HG03025 (cell line): ENCODE data around the gene LRRC52.
"Not testable (repeated sequence)": the region's sequence is repeated elsewhere in the genome, so short reads cannot be mapped to it uniquely, and the experiment has no call there.

Experiments
- ATAC-seq: cut with Tn5 transposase; IDR thresholded peaks from one replicate; pipeline ENCODE4 v1.9.1; 2021; ENCODE audit warnings: mild to moderate bottlenecking, moderate library complexity; ENCODE audit not compliant: unreplicated experiment, low FRiP score

LRRC52 gene

DNA sequence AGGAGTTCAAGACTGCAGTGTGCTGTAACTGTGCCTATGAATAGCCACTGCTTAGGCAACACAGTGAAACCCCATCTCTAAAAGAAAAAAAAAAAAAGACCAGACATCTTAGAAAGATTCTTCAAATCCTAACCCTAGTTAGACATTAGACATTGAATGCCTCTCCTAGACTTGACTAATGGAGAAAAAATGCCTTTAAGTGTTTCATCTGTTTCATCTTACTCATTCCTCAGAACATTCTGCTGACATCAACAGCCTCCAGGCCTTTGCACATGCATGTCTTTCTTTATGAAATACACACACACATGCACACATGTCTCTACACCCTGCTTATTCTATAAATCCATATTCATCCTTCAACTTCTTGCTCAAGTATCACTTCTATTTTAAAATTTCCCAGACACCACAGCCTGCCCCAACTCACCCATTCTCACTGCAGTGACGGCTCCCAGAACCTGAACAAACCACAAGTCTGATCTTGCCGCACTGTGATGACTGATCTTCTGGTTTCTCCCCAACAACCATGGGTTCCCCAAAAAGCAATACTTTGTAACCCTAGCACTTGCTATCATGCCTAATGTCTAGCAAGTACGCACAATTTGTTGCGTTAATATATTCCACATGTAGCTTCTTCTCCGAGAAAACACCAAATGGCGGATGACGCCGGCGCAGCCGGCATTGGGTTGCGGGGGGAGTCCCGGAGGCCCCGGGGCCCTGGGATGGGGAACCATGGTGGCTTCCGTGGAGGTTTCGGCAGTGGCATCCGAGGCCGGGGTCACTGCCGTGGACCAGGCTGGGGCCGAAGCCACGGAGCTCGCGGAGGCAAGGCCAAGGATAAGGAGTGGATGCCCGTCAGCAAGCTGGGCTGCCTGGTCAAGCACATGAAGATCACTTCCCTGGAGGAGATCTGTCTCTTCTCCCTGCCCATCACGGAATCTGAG lies 37.4 kb downstream of the LRRC52 start:
- no peak for ATAC-seq

- ATAC-seq = no peak
These were observed 38.1 kb downstream of the LRRC52 start for GRCh38 chr1:165581926-165582325.

DNA sequence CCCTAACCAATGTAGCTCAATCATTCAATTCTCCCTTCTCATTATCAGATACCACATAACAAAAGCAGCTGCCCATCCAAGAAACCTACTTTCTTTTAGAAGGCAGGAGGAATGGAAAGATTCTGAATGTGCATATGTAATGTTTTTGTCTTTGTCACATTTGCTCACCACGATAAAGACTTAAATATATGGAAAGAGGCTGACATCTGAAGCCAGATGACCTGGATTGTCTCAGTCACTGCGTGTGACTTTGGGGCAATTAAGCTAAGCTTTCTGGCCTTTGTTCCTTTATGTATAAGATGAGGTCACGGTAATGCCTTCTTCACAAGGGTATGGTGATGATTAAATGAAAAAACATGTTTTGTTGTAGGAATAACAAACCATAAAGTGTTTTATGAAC lies 42.6 kb downstream of the LRRC52 start:
- no peak for ATAC-seq

- ATAC-seq = not testable (repeated sequence)
These were observed 47.6 kb downstream of the LRRC52 start for GRCh38 chr1:165591391-165591790.

DNA sequence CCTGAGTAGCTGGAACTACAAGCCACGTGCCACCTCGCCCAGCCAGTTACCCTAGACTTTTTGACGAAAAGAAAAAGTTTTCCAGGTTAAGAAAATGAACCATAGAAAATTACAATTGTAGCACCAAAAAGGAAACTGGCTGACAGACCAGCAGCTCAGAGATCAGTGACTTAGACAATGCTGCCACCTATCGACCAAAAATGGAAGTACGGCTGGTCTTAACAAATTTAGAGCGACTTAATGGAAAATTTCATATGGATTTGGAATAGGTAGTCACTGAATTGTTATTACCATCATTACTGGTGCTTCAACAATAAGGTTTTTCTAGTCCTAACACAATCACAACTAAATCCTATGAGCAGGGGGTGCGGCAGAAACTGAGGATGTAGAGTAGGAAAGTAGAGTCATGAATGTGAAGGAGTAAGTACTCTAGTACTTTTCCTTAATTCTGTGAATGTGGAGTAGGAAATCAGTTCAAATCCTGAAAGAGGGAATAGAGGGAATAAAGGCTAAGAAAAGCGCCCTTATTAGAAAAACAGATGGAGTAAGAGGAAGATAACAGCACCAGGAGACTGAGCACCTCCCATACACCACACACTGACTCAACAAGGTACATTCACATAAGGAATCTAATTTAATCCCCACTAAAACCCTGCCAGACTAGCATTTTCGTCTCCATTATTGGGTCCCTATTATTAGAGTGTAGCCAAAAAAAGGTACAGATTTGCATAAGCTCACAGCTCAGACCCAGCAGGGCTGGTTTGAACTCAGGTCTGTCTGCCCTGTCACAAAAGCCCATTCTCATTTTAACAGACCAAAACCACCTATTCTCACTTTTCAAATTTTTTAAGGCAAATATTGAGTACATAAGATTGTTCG lies 49.4 kb downstream of the LRRC52 start:
- ATAC-seq = peak; percentile 43

DNA sequence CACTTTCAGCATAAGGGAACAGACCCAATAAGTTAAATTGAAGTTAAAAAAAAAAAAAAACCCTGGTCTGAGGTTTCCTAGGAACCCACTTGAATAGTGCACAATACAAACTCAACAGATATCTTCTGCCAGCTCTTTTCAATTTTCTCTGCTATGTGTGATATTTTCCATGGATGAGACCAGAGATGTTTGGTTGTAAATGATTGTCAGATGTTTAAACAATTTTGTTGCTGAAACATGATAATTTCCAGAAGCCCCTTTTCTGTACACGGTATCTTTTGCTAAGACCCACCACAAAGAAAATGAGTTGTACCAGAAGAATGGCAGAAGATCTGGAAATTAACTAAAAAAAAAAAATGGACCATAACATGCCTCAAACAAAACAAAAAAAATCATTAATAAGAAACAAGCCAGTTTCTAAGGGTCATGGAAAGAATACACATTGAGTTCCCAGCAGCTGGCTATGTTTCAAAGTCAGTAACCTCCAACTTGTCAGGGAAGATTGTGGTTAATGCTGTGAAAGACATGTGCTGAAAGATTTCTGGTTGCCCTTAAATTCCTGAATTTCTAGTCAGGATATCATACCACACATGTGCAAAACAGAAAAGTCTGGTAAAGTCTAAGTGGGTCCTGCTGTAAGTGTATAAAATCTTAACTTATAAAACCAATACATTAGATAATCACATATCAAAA lies 51.6 kb downstream of the LRRC52 start:
- ATAC-seq = no peak

DNA sequence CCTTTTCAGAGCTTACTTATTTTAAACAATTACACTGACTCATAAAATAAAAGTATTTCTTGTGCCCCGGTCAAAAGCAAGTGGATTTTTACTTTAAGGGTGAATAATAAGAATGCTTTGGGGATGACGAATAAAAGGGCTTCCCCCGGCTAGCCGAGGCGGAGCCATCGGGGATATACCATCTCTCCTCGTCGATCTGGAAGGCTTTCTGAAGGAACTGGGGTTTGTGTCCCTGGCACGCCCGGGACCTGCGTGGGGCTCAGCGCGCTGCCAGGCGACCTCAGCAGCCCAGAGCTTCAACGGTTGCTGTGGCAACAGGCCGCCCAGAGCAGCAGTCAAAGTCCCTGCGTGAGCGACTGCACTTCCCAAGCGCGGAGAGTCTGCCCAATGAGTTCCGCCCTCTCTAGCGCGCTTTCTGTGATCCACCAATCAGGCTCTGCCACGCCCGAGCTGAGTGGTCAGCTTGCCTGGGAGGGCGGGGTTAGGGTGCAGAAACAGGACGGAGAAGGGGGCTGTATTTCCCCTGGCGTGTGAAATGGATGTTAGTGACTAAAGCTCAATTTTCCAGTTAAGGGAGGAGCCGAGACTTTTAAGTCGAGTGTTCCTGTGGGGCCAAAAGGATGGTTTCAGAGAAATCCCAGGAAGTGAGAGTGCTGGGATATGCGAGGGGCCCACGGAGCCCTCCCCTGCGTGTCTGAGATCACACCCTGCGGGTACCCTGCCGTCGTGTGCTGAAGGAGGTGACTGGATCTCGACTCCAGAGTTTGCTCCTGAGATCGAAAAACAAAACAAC lies 54.3 kb downstream of the LRRC52 start:
- ATAC-seq = peak; percentile 99

GRCh38 chr1:165598676-165599059 lies 54.9 kb downstream of the LRRC52 start:
- no peak for ATAC-seq

GRCh38 chr1:165600793-165601192 lies 57.0 kb downstream of the LRRC52 start:
- no peak for ATAC-seq

GRCh38 chr1:165603810-165604209 lies 60.0 kb downstream of the LRRC52 start:
- ATAC-seq = no peak

- no peak for ATAC-seq
These were observed 61.4 kb downstream of the LRRC52 start for GRCh38 chr1:165605246-165605645.

- not testable (repeated sequence) for ATAC-seq
These were observed 62.9 kb downstream of the LRRC52 start for GRCh38 chr1:165606676-165607075.

- no peak for ATAC-seq
These were observed 67.1 kb downstream of the LRRC52 start for GRCh38 chr1:165610866-165611265.

GRCh38 chr1:165612062-165612461 lies 68.3 kb downstream of the LRRC52 start:
- no peak for ATAC-seq
